Tibial artery (tissue), 4 donors: ENCODE results near the gene ZNF311.
A peak's percentile ranks its signal among the peaks of the same experiment; 100 is the strongest.

Experiments used
- DNase-seq, 2 donors: peaks; one replicate each; pipeline ENCODE4 v3.0.0-alpha.2; 2019
- H3K27ac ChIP-seq, 2 donors: fragments of 200-600 bp; sonication (generic) in 1 of 2; 1 replicate in 1 of 2; 2 replicates in 1 of 2; pipeline ENCODE4 v1.5.1; 2018 to 2019; ENCODE audit warnings: mild to moderate bottlenecking in 1 of 2
- H3K27me3 ChIP-seq, 2 donors: fragments of 200-600 bp; sonication (generic) in 1 of 2; one replicate each; pipeline versions ENCODE4 v1.5.1 to v1.6.0; 2016 to 2019
- H3K36me3 ChIP-seq, 3 donors: fragments of 200-600 bp; sonication (generic) in 2 of 3; one replicate each; pipeline ENCODE4 v1.5.1; 2016 to 2019; ENCODE audit warnings: mild to moderate bottlenecking in 2 of 3
- H3K4me1 ChIP-seq, 4 donors: fragments of 200-600 bp; sonication (generic) in 2 of 4; 1 replicate in 3 of 4; 2 replicates in 1 of 4; pipeline ENCODE4 v1.5.1; 2016 to 2019
- H3K4me3 ChIP-seq, 2 donors: fragments of 200-600 bp; sonication (generic) in 1 of 2; 1 replicate in 1 of 2; 2 replicates in 1 of 2; pipeline ENCODE4 v1.5.1; 2018 to 2019; ENCODE audit warnings: mild to moderate bottlenecking in 2 of 2
- H3K9me3 ChIP-seq, 3 donors: fragments of 200-600 bp; sonication (generic) in 1 of 3; one replicate each; pipeline ENCODE4 v1.5.1; 2016 to 2019
- CTCF ChIP-seq, 2 experiments: fragments of 200-600 bp in 1 of 2; fragments of 450-650 bp in 1 of 2; IDR thresholded peaks; one replicate each; pipeline ENCODE4 v1.5.1; 2017 to 2019; ENCODE audit warnings: antibody characterized with exemption in 2 of 2, mild to moderate bottlenecking in 1 of 2, moderate library complexity in 1 of 2
- intact Hi-C: fragments of 100-400 bp; cut with DNase I; formaldehyde crosslinking; loops from one replicate; pipeline ENCODE4 v1.15.0; 2023; ENCODE audit warnings: low total_unique reads

ZNF311 gene

GRCh38 chr6:28981833-28982475 is 23.2 kb downstream of the ZNF311 start:
- intact Hi-C loops, result loop anchor here (5.0 kb wide), 1 partner anchor 40 kb away; no protein-coding TSS in a partner anchor
- DNase-seq, result peak; percentile 92
- Histone ChIP-seq H3K27ac (peak overlapping the region; percentile 71 to 75), H3K36me3 (no peaks in the 10 kb centered on the region), H3K27me3 (peaks cover 0 to 6% of the 10 kb centered on the region in 2 donors), H3K4me3 (peak overlapping the region; percentile 54 to 68), H3K4me1 (peaks cover 0 to 10% (median 0%) of the 10 kb centered on the region in 4 donors), H3K9me3 (no peaks in the 10 kb centered on the region)
- TF ChIP-seq CTCF (IDR thresholded peaks at IDR 0.05), result peak in 1 of 2 experiments; percentile 9

DNA sequence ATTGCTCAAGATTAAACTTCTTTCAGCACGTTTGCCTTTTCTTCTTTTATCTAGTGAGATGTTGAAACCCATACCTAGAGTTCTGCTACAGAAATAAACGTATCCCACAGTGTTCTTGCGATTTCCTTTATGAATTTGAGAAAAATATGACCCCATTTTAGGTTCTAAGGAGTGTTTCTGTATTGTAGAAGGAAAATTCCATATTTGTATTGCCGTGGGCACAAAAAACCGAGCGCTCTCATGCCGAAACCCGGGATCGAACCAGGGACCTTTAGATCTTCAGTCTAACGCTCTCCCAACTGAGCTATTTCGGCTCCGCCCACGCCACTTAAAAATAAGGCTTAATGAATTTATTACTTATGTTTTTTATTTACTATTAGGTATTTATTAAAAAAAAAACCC is 23.7 kb downstream of the ZNF311 start:
- no peaks in the 10 kb centered on the region for H3K9me3 ChIP-seq
- peaks cover 0 to 7% of the 10 kb centered on the region in 2 donors for H3K27me3 ChIP-seq
- peak overlapping the region; percentile 54 to 68 for H3K4me3 ChIP-seq
- H3K36me3 ChIP-seq, result no peaks in the 10 kb centered on the region
- no peak for TF ChIP-seq CTCF (IDR thresholded peaks at IDR 0.05)
- intact Hi-C loops, result loop anchor here (5.0 kb wide), 1 partner anchor 39 kb away; no protein-coding TSS in a partner anchor
- peak in 1 of 2 donors; percentile 82 for DNase-seq
- H3K27ac ChIP-seq, result peak overlapping the region; percentile 71 to 75
- peaks cover 0 to 10% (median 0%) of the 10 kb centered on the region in 4 donors for H3K4me1 ChIP-seq

- intact Hi-C loops, result loop anchor here (5.0 kb wide), 1 partner anchor 39 kb away; no protein-coding TSS in a partner anchor
- no peaks in the 10 kb centered on the region for H3K9me3 ChIP-seq
- peak overlapping the region; percentile 71 to 75 for H3K27ac ChIP-seq
- no peaks in the 10 kb centered on the region for H3K36me3 ChIP-seq
- peak; percentile 40 to 42 for TF ChIP-seq CTCF (IDR thresholded peaks at IDR 0.05)
- peak overlapping the region; percentile 54 to 68 for H3K4me3 ChIP-seq
- peaks cover 0 to 10% (median 0%) of the 10 kb centered on the region in 4 donors for H3K4me1 ChIP-seq
- peaks cover 0 to 10% of the 10 kb centered on the region in 2 donors for H3K27me3 ChIP-seq
- DNase-seq, result peak in 1 of 2 donors; percentile 41
Observed at GRCh38 chr6:28980852-28981430, 24.2 kb downstream of the ZNF311 start.

DNA sequence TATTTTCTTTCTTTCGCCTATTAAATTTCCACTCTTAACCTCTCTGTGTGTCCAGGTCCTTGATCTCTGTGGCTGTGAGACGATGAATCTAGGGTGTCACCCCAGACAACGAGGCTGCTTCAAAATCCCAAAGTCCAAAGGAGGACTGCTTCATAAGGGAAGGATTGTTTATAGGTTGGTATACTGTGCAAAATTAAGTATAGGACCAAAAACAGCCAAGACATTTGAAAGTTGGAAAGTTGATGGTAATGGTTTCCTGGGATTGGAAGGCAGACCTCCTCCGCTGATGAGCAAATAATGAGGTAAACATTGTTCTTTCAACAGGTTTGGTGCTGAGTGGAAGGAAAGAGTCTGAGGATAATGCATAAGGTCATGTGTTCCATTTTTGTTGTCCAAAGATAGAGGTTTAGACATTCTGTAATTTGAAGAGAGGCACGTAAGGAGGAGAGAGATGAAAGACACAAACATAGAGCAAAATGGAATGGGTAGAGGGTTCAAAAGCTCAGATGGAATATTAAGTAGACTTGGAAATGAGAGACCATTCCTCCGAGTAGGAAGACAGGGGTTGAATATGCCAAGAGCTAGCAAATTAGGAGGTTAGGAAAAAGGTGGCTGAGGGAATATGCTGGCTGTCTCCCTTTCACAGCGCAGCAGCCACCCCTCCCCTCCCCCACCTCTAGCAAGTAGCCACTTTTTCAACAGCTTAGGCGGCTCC is 24.8 kb downstream of the ZNF311 start:
- Histone ChIP-seq H3K4me3 (peak overlapping the region; percentile 54 to 68), H3K9me3 (no peaks in the 10 kb centered on the region), H3K27ac (peak overlapping the region; percentile 71 to 75), H3K4me1 (peaks cover 0 to 10% (median 0%) of the 10 kb centered on the region in 4 donors), H3K27me3 (peaks cover 0 to 16% of the 10 kb centered on the region in 2 donors), H3K36me3 (no peaks in the 10 kb centered on the region)
- DNase-seq, result no peak
- no peak for TF ChIP-seq CTCF (IDR thresholded peaks at IDR 0.05)
- intact Hi-C loops, result loop anchor here (5.0 kb wide), 1 partner anchor 38 kb away; no protein-coding TSS in a partner anchor

- Histone ChIP-seq H3K9me3 (no peaks in the 10 kb centered on the region), H3K36me3 (no peaks in the 10 kb centered on the region), H3K4me1 (peaks cover 0 to 10% (median 0%) of the 10 kb centered on the region in 4 donors), H3K27me3 (peaks cover 0 to 16% of the 10 kb centered on the region in 2 donors), H3K4me3 (no peak overlapping the region), H3K27ac (no peak overlapping the region)
- no peak for TF ChIP-seq CTCF (IDR thresholded peaks at IDR 0.05)
- no peak for DNase-seq
- intact Hi-C loops, result loop anchor here (5.0 kb wide), 1 partner anchor 37 kb away; no protein-coding TSS in a partner anchor
Observed at GRCh38 chr6:28979679-28980078, 25.4 kb downstream of the ZNF311 start.
